ENCODE results near the gene PRB4. TPM values are rescaled to one million over a fixed set of nuclear protein-coding genes. Genes with fewer than 3 reads are reported as not detected.
"Not testable (repeated sequence)": the region's sequence is repeated elsewhere in the genome, so short reads cannot be mapped to it uniquely, and the experiment has no call there.

The PRB4 gene
- not detected for total RNA-seq
- polyA plus RNA-seq: not detected
- long read RNA-seq, donor 1: 0 reads
- long read RNA-seq, donor 2: 0 reads
- long read RNA-seq, donor 3: 0 reads
- long read RNA-seq, donor 4: 0 reads

GRCh38 chr12:11310336-11310735 lies at the start of gene PRB4:
TSS of gene PRB4 (minus strand) at chr12:11310436. CDS start at chr12:11310398, 38 bp downstream.
- Histone ChIP-seq H3K4me3 (ENCODE audit: low read length) (no peak within 1 kb of the TSS), H3K9me3 (ENCODE audit: control insufficient read depth, low read length) (no peaks in the 10 kb centered on the region), H3K27ac (ENCODE audit: low read length) (no peak within 1 kb of the TSS), H3K4me1 (ENCODE audit: control insufficient read depth, insufficient read depth, low read length) (no peaks in the 10 kb centered on the region), H3K27me3 (ENCODE audit: control insufficient read depth, insufficient read depth) (no peaks in the 10 kb centered on the region)
- WGBS: 59% methylated on average over 3 of the region's 3 CpGs
- DNase-seq (no peak), ATAC-seq (no peak)
- intact Hi-C loops (cut with DNase I): no loop called here

- H3K4me3 ChIP-seq (ENCODE audit: low read length); DNase-seq; H3K4me1 ChIP-seq (ENCODE audit: control insufficient read depth, insufficient read depth, low read length); H3K27me3 ChIP-seq (ENCODE audit: control insufficient read depth, insufficient read depth); H3K27ac ChIP-seq (ENCODE audit: low read length); intact Hi-C loops (cut with DNase I); ATAC-seq; H3K9me3 ChIP-seq (ENCODE audit: control insufficient read depth, low read length): not testable (repeated sequence)
- 74% methylated on average over 1 of the region's 2 CpGs for WGBS
These were observed 41.5 kb upstream of the PRB4 start for GRCh38 chr12:11351736-11352135.

GRCh38 chr12:11348439-11348838 lies 38.2 kb upstream of the PRB4 start:
- no peaks in the 10 kb centered on the region for H3K4me1 ChIP-seq (ENCODE audit: control insufficient read depth, insufficient read depth, low read length)
- 93% methylated on average over 9 of the region's 9 CpGs for WGBS
- no peak overlapping the region for H3K4me3 ChIP-seq (ENCODE audit: low read length)
- DNase-seq (no peak), ATAC-seq (no peak)
- no peak overlapping the region for H3K27ac ChIP-seq (ENCODE audit: low read length)
- intact Hi-C loops (cut with DNase I): no loop called here
- no peaks in the 10 kb centered on the region for H3K9me3 ChIP-seq (ENCODE audit: control insufficient read depth, low read length)
- H3K27me3 ChIP-seq (ENCODE audit: control insufficient read depth, insufficient read depth): no peaks in the 10 kb centered on the region

- no peak overlapping the region for H3K4me3 ChIP-seq (ENCODE audit: low read length)
- no peak for DNase-seq
- no peaks in the 10 kb centered on the region for H3K4me1 ChIP-seq (ENCODE audit: control insufficient read depth, insufficient read depth, low read length)
- no peaks in the 10 kb centered on the region for H3K9me3 ChIP-seq (ENCODE audit: control insufficient read depth, low read length)
- ATAC-seq: no peak
- 80% methylated on average over 6 of the region's 6 CpGs for WGBS
- H3K27me3 ChIP-seq (ENCODE audit: control insufficient read depth, insufficient read depth): no peaks in the 10 kb centered on the region
- intact Hi-C loops (cut with DNase I): no loop called here
- H3K27ac ChIP-seq (ENCODE audit: low read length): no peak overlapping the region
These were observed 37.6 kb upstream of the PRB4 start for GRCh38 chr12:11347810-11348209.

GRCh38 chr12:11344500-11344899 lies 34.3 kb upstream of the PRB4 start:
- ATAC-seq: no peak
- Histone ChIP-seq H3K27ac (ENCODE audit: low read length) (no peak overlapping the region), H3K27me3 (ENCODE audit: control insufficient read depth, insufficient read depth) (no peaks in the 10 kb centered on the region), H3K4me1 (ENCODE audit: control insufficient read depth, insufficient read depth, low read length) (no peaks in the 10 kb centered on the region), H3K9me3 (ENCODE audit: control insufficient read depth, low read length) (no peaks in the 10 kb centered on the region), H3K4me3 (ENCODE audit: low read length) (no peak overlapping the region)
- 64% methylated on average over 2 of the region's 2 CpGs for WGBS
- intact Hi-C loops (cut with DNase I): no loop called here
- DNase-seq: no peak

- H3K4me3 ChIP-seq (ENCODE audit: low read length): no peak overlapping the region
- 96% methylated on average over 3 of the region's 3 CpGs for WGBS
- ATAC-seq: no peak
- intact Hi-C loops (cut with DNase I): no loop called here
- H3K27me3 ChIP-seq (ENCODE audit: control insufficient read depth, insufficient read depth): no peaks in the 10 kb centered on the region
- no peaks in the 10 kb centered on the region for H3K4me1 ChIP-seq (ENCODE audit: control insufficient read depth, insufficient read depth, low read length)
- H3K9me3 ChIP-seq (ENCODE audit: control insufficient read depth, low read length): no peaks in the 10 kb centered on the region
- H3K27ac ChIP-seq (ENCODE audit: low read length): no peak overlapping the region
- DNase-seq: no peak
These were observed 14.2 kb upstream of the PRB4 start for GRCh38 chr12:11324426-11324825.

- no peak overlapping the region for H3K27ac ChIP-seq (ENCODE audit: low read length)
- H3K4me1 ChIP-seq (ENCODE audit: control insufficient read depth, insufficient read depth, low read length): no peaks in the 10 kb centered on the region
- DNase-seq: no peak
- WGBS: 75% methylated on average over 2 of the region's 2 CpGs
- no peaks in the 10 kb centered on the region for H3K27me3 ChIP-seq (ENCODE audit: control insufficient read depth, insufficient read depth)
- intact Hi-C loops (cut with DNase I): no loop called here
- no peak for ATAC-seq
- no peak overlapping the region for H3K4me3 ChIP-seq (ENCODE audit: low read length)
- H3K9me3 ChIP-seq (ENCODE audit: control insufficient read depth, low read length): no peaks in the 10 kb centered on the region
These were observed 11.7 kb upstream of the PRB4 start for GRCh38 chr12:11321980-11322379.

- Histone ChIP-seq H3K4me1 (ENCODE audit: control insufficient read depth, insufficient read depth, low read length) (no peaks in the 10 kb centered on the region), H3K9me3 (ENCODE audit: control insufficient read depth, low read length) (no peaks in the 10 kb centered on the region), H3K4me3 (ENCODE audit: low read length) (no peak overlapping the region), H3K27me3 (ENCODE audit: control insufficient read depth, insufficient read depth) (no peaks in the 10 kb centered on the region), H3K27ac (ENCODE audit: low read length) (no peak overlapping the region)
- intact Hi-C loops (cut with DNase I): no loop called here
- no peak for DNase-seq
- no peak for ATAC-seq
- 69% methylated on average over 2 of the region's 2 CpGs for WGBS
These were observed 3.1 kb downstream of the PRB4 start for GRCh38 chr12:11307143-11307542.

GRCh38 chr12:11273449-11273848 lies 36.8 kb downstream of the PRB4 start:
- 57% methylated on average over 3 of the region's 3 CpGs for WGBS
- no peak overlapping the region for H3K27ac ChIP-seq (ENCODE audit: low read length)
- H3K4me3 ChIP-seq (ENCODE audit: low read length): no peak overlapping the region
- intact Hi-C loops (cut with DNase I): no loop called here
- no peak for ATAC-seq
- no peaks in the 10 kb centered on the region for H3K4me1 ChIP-seq (ENCODE audit: control insufficient read depth, insufficient read depth, low read length)
- no peaks in the 10 kb centered on the region for H3K9me3 ChIP-seq (ENCODE audit: control insufficient read depth, low read length)
- H3K27me3 ChIP-seq (ENCODE audit: control insufficient read depth, insufficient read depth): no peaks in the 10 kb centered on the region
- DNase-seq: no peak

GRCh38 chr12:11269607-11270006 lies 40.6 kb downstream of the PRB4 start, which contains the start of gene PRB3:
TSS of gene PRB3 (minus strand) at chr12:11269707. CDS start at chr12:11269669, 38 bp downstream.
- no peaks in the 10 kb centered on the region for H3K27me3 ChIP-seq (ENCODE audit: control insufficient read depth, insufficient read depth)
- H3K27ac ChIP-seq (ENCODE audit: low read length): no peak within 1 kb of the TSS
- no peak for DNase-seq
- H3K9me3 ChIP-seq (ENCODE audit: control insufficient read depth, low read length): no peaks in the 10 kb centered on the region
- WGBS: 82% methylated on average over 3 of the region's 3 CpGs
- no peaks in the 10 kb centered on the region for H3K4me1 ChIP-seq (ENCODE audit: control insufficient read depth, insufficient read depth, low read length)
- H3K4me3 ChIP-seq (ENCODE audit: low read length): no peak within 1 kb of the TSS
- intact Hi-C loops (cut with DNase I): no loop called here
- ATAC-seq: no peak

- WGBS: 87% methylated on average over 1 of the region's 1 CpG
- no peak overlapping the region for H3K27ac ChIP-seq (ENCODE audit: low read length)
- H3K4me3 ChIP-seq (ENCODE audit: low read length): no peak overlapping the region
- intact Hi-C loops (cut with DNase I): no loop called here
- H3K4me1 ChIP-seq (ENCODE audit: control insufficient read depth, insufficient read depth, low read length): no peaks in the 10 kb centered on the region
- H3K9me3 ChIP-seq (ENCODE audit: control insufficient read depth, low read length): no peaks in the 10 kb centered on the region
- H3K27me3 ChIP-seq (ENCODE audit: control insufficient read depth, insufficient read depth): no peaks in the 10 kb centered on the region
- DNase-seq (no peak), ATAC-seq (no peak)
These were observed 45.7 kb downstream of the PRB4 start for GRCh38 chr12:11264501-11264900.
